DOHH2 (cell line): ENCODE data around the gene DOP1B.

Source experiments
- H3F3A ChIP-seq: fragments of 200-600 bp; sonication (generic), shearing (Covaris generic); 2 replicates; pipeline ENCODE4 v1.6.0; 2016; ENCODE audit warnings: antibody characterized with exemption, mild to moderate bottlenecking; ENCODE audit not compliant: control insufficient read depth, insufficient read depth
- H3K27ac ChIP-seq: fragments of 200-600 bp; sonication (generic); 2 replicates; pipeline ENCODE4 v1.5.1; 2014; ENCODE audit warnings: low read depth, mild to moderate bottlenecking, low read length, moderate library complexity
- H3K27me3 ChIP-seq: fragments of 200-600 bp; sonication (generic); 2 replicates; pipeline ENCODE4 v1.6.1; 2014; ENCODE audit warnings: mild to moderate bottlenecking, low read length, mixed read lengths; ENCODE audit not compliant: control insufficient read depth
- H3K36me3 ChIP-seq: fragments of 200-600 bp; sonication (generic); 2 replicates; pipeline ENCODE4 v1.6.1; 2014; ENCODE audit warnings: mild to moderate bottlenecking, low read length, moderate library complexity, mixed read lengths; ENCODE audit not compliant: control insufficient read depth
- H3K4me1 ChIP-seq: fragments of 200-600 bp; sonication (generic); 2 replicates; pipeline ENCODE4 v1.6.1; 2014; ENCODE audit warnings: mild to moderate bottlenecking, low read length, mixed read lengths; ENCODE audit not compliant: control insufficient read depth
- H3K4me2 ChIP-seq: fragments of 200-600 bp; sonication (generic); 2 replicates; pipeline ENCODE4 v1.6.0; 2014; ENCODE audit warnings: mild to moderate bottlenecking, low read length, moderate library complexity
- H3K4me3 ChIP-seq: fragments of 200-600 bp; sonication (generic); 2 replicates; pipeline ENCODE4 v1.5.1; 2014; ENCODE audit warnings: mild to moderate bottlenecking, low read length, mixed read lengths
- H3K79me2 ChIP-seq: fragments of 200-600 bp; sonication (generic); 2 replicates; pipeline ENCODE4 v1.6.1; 2014; ENCODE audit warnings: mild to moderate bottlenecking, low read length, mixed read lengths; ENCODE audit not compliant: control insufficient read depth
- H3K9me2 ChIP-seq: fragments of 200-600 bp; sonication (generic); replicated peaks from 2 replicates; pipeline ENCODE4 v1.6.1; 2014; ENCODE audit warnings: mild to moderate bottlenecking, low read length, mixed read lengths; ENCODE audit not compliant: control insufficient read depth
- H3K9me3 ChIP-seq: fragments of 200-600 bp; sonication (generic); 2 replicates; pipeline ENCODE4 v1.6.1; 2014; ENCODE audit warnings: antibody characterized with exemption, low read length, mixed read lengths; ENCODE audit not compliant: control insufficient read depth, insufficient read depth
- H4K20me1 ChIP-seq: fragments of 200-600 bp; sonication (generic); 2 replicates; pipeline ENCODE4 v1.6.0; 2014; ENCODE audit warnings: low read depth, mild to moderate bottlenecking, antibody characterized with exemption, low read length, moderate library complexity; ENCODE audit not compliant: control insufficient read depth, insufficient read depth
- EZH2phosphoT487 ChIP-seq: fragments of 200-600 bp; sonication (generic); IDR thresholded peaks from 2 replicates; pipeline ENCODE4 v1.6.1; 2017; ENCODE audit warnings: borderline replicate concordance, mild to moderate bottlenecking, antibody characterized with exemption, low read length, moderate library complexity, mixed read lengths
- TF ChIP-seq, protein P1 (sequence below): fragments of 200-600 bp; sonication (generic); IDR thresholded peaks from one replicate; pipeline ENCODE4 v1.5.1; 2014; ENCODE audit warnings: antibody characterized with exemption, mild to moderate bottlenecking, low read depth, low read length; ENCODE audit not compliant: poor library complexity, severe bottlenecking

The DOP1B gene

GRCh38 chr21:36188937-36189336 lies 32.3 kb downstream of the DOP1B start:
- H3K9me3 ChIP-seq: no peaks in the 10 kb centered on the region
- H3K27me3 ChIP-seq: no peaks in the 10 kb centered on the region
- no peaks in the 10 kb centered on the region for H4K20me1 ChIP-seq
- H3K4me1 ChIP-seq: peaks cover 15% of the 10 kb centered on the region
- no peaks in the 10 kb centered on the region for H3F3A ChIP-seq
- H3K9me2 ChIP-seq: no peaks in the 10 kb centered on the region
- H3K79me2 ChIP-seq: no peaks in the 10 kb centered on the region
- peak overlapping the region; percentile 35 for H3K4me2 ChIP-seq
- no peak overlapping the region for H3K4me3 ChIP-seq
- TF ChIP-seq EZH2phosphoT487: no peak
- TF ChIP-seq, protein P1, sequence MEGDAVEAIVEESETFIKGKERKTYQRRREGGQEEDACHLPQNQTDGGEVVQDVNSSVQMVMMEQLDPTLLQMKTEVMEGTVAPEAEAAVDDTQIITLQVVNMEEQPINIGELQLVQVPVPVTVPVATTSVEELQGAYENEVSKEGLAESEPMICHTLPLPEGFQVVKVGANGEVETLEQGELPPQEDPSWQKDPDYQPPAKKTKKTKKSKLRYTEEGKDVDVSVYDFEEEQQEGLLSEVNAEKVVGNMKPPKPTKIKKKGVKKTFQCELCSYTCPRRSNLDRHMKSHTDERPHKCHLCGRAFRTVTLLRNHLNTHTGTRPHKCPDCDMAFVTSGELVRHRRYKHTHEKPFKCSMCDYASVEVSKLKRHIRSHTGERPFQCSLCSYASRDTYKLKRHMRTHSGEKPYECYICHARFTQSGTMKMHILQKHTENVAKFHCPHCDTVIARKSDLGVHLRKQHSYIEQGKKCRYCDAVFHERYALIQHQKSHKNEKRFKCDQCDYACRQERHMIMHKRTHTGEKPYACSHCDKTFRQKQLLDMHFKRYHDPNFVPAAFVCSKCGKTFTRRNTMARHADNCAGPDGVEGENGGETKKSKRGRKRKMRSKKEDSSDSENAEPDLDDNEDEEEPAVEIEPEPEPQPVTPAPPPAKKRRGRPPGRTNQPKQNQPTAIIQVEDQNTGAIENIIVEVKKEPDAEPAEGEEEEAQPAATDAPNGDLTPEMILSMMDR: no peak
- H3K36me3 ChIP-seq: no peaks in the 10 kb centered on the region
- no peak overlapping the region for H3K27ac ChIP-seq

- H3K4me3 ChIP-seq: no peak overlapping the region
- no peaks in the 10 kb centered on the region for H3K9me3 ChIP-seq
- no peaks in the 10 kb centered on the region for H3F3A ChIP-seq
- no peak overlapping the region for H3K4me2 ChIP-seq
- peaks cover 15% of the 10 kb centered on the region for H3K4me1 ChIP-seq
- no peaks in the 10 kb centered on the region for H3K36me3 ChIP-seq
- no peaks in the 10 kb centered on the region for H3K27me3 ChIP-seq
- H4K20me1 ChIP-seq: no peaks in the 10 kb centered on the region
- H3K27ac ChIP-seq: no peak overlapping the region
- no peaks in the 10 kb centered on the region for H3K79me2 ChIP-seq
- H3K9me2 ChIP-seq: no peaks in the 10 kb centered on the region
- no peak for TF ChIP-seq EZH2phosphoT487
- TF ChIP-seq, protein P1: no peak
Observed at GRCh38 chr21:36190736-36191135, 34.1 kb downstream of the DOP1B start.

DNA sequence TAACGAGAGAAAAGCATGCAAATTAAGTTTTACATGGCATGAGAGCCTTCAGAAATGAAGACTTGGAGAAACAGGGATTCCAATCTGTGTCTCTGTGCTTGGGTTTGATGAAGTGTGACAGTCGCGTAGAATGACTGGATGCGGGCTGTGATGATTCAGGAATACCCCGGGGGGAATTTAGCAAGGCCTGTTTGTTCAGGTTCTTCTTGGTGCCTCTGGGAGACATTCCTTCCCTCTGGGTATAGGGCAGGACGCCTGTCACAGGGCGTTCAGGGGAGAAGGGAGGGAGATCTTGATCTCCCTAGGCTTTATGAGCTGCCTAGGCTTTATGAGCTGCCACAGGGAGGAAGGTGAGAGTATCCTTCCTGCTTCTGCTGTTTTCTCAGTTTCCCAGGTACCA lies 36.6 kb downstream of the DOP1B start:
- H3K27ac ChIP-seq: no peak overlapping the region
- no peak overlapping the region for H3K4me2 ChIP-seq
- H3K27me3 ChIP-seq: no peaks in the 10 kb centered on the region
- H3K9me2 ChIP-seq: no peaks in the 10 kb centered on the region
- H3K4me1 ChIP-seq: peaks cover 13% of the 10 kb centered on the region
- H3F3A ChIP-seq: no peaks in the 10 kb centered on the region
- TF ChIP-seq, protein P1: no peak
- no peak for TF ChIP-seq EZH2phosphoT487
- H3K9me3 ChIP-seq: no peaks in the 10 kb centered on the region
- H3K79me2 ChIP-seq: no peaks in the 10 kb centered on the region
- no peaks in the 10 kb centered on the region for H4K20me1 ChIP-seq
- no peak overlapping the region for H3K4me3 ChIP-seq
- H3K36me3 ChIP-seq: no peaks in the 10 kb centered on the region

DNA sequence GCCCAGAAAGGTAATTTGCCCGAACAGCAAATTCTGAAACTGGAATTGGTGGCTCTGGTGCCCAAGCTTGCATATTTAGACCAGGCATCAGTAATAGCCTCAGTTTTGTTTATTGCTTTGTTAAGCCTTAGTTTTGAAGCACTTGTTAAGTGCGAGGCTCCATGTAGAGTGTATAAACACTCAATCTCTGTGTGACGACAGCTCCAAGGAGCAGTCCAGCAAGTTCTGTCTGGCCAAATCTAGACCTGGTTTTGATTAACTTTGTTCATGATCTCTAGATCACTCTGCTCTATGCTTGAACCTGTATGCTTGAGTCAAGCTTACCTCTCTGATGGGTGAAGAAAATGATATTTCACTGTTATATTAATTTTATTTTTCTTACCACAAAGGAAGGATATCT lies 37.4 kb downstream of the DOP1B start:
- Histone ChIP-seq H3F3A (no peaks in the 10 kb centered on the region), H3K9me3 (no peaks in the 10 kb centered on the region), H3K27me3 (no peaks in the 10 kb centered on the region), H4K20me1 (no peaks in the 10 kb centered on the region), H3K4me3 (no peak overlapping the region), H3K9me2 (no peaks in the 10 kb centered on the region), H3K27ac (no peak overlapping the region), H3K4me2 (no peak overlapping the region), H3K36me3 (no peaks in the 10 kb centered on the region), H3K4me1 (peaks cover 4% of the 10 kb centered on the region), H3K79me2 (no peaks in the 10 kb centered on the region)
- TF ChIP-seq, protein P1: no peak
- no peak for TF ChIP-seq EZH2phosphoT487
